GM13977 (cell line): ENCODE results near the gene NSF.

Experiments used
- DNase-seq: peaks from one replicate; pipeline ENCODE4 v3.0.0; 2012; ENCODE audit warnings: low spot score
- in situ Hi-C: fragments of 300-500 bp; cut with MboI; formaldehyde crosslinking; loops from one replicate; pipeline ENCODE4 v1.12.0; 2022; ENCODE audit warnings: low sequenced_read_pairs, low pct_unique_long_range_greater_than_20kb, mixed read lengths, inconsistent platforms; ENCODE audit not compliant: unreplicated experiment
- TF ChIP-seq, protein P1 (sequence below): IDR thresholded peaks from 2 replicates; pipeline ENCODE4 v1.5.1; 2012; ENCODE audit warnings: mild to moderate bottlenecking, control low read depth; ENCODE audit not compliant: insufficient read depth; ENCODE audit errors: extremely low read depth, missing control alignments

Gene NSF

DNA sequence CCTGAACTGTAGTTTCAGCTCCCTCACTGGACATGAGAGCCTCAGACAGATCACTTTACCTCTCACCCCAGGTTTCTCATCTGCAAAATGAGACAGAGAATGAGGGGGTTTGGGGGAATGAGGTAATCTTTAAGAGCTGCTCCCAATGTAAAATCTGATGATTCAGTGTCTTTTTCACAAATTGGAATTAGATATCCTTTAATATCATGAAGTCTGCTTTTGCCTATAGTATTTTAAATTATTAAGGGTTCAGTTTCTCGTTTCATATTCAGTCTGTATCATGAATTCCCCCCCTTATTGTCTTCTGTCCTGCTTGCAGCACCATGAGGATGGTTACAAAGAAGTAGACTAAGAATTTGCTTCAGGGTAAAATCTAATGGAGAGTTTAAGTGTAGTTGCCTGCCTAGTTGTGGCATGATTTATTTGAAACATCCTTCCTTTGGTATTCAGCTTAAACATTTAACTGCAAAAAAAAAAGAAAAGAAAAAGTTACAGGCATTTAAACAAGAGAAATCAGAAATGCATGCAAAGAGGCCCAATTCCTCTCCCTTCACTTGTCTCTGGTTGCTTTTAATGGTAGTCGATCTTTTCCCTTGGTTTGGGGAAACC, 150.8 kb downstream of the NSF start:
- DNase-seq: no peak
- in situ Hi-C loops: no loop called here
- TF ChIP-seq, protein P1, sequence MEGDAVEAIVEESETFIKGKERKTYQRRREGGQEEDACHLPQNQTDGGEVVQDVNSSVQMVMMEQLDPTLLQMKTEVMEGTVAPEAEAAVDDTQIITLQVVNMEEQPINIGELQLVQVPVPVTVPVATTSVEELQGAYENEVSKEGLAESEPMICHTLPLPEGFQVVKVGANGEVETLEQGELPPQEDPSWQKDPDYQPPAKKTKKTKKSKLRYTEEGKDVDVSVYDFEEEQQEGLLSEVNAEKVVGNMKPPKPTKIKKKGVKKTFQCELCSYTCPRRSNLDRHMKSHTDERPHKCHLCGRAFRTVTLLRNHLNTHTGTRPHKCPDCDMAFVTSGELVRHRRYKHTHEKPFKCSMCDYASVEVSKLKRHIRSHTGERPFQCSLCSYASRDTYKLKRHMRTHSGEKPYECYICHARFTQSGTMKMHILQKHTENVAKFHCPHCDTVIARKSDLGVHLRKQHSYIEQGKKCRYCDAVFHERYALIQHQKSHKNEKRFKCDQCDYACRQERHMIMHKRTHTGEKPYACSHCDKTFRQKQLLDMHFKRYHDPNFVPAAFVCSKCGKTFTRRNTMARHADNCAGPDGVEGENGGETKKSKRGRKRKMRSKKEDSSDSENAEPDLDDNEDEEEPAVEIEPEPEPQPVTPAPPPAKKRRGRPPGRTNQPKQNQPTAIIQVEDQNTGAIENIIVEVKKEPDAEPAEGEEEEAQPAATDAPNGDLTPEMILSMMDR: no peak

DNA sequence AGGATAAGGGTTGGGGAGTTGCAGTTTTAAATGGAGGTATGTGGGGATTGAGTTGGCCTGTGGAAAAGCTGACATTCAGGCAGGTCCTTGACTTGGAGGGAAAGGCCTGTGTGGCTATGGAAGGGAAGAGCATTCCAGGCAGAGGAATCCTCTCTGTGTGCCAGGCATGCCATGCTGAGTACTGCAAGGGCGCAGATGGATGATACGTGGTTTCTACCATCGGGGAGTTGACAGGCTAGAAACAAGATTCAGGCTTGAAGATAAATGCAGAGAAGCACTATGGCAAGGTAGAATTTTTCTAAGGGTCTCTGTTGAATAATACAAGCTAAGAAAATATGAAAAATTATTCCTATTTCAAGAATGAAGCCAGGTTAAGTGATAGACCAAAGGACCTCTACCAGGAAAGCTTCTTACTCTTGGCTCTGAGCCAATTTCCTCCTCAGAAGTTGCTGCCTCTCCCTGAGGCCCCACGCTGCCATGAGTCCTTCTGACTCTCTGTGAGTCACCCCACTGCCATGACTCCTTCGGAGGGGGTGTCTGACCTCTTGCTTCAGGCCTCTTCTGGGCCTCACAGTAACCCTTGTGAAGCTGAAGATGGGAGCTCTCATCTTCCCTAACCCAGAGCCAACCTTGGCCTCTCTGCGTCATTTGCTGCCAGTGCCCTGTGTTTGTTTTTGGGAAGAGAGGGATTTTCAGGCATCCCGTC, 152.2 kb downstream of the NSF start:
- DNase-seq: no peak
- TF ChIP-seq, protein P1: no peak
- in situ Hi-C loops: no loop called here

DNA sequence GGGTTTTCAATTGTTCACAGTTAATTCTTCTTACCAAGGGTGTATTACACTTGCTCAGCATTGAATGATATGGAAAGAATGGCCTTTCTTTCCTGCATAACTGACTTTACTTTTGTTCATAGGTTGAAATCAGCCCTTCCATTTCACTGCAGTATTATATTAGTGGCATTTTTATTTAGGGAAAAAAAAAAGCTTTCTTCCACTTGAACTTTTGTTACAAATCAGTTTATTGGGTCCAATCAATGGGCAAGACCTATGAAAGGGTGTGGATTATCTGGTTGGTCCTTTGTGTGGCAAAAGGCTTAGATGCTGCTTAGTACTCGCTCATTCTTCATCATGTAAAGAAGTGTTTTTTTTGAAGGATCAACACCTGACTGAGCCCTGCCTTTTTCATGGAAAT, 154.0 kb downstream of the NSF start:
- TF ChIP-seq, protein P1: no peak
- in situ Hi-C loops: no loop called here

DNA sequence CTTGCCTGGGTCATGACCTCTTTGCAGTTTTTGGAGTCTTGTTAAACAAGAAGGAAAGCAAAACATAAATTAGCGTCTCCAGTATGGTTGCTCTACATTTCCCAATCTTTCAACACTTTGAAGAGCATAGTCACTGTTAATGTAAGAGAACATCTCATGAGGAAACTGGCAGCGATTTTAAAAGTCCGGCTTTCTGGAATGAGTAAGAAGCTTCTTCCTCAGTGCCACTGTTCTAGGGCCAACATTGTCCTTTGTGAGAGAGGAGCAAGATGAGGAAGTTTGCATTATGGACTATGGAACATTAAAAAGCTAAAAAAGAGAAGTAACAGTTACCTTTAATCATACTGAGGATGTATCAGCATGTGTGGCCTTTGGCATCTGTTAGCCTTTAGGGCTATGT, 154.9 kb downstream of the NSF start:
- TF ChIP-seq, protein P1: no peak
- no peak for DNase-seq
- in situ Hi-C loops: no loop called here

More for the DNA sequence above, 154.0 kb downstream of the NSF start:
- DNase-seq: no peak

DNA sequence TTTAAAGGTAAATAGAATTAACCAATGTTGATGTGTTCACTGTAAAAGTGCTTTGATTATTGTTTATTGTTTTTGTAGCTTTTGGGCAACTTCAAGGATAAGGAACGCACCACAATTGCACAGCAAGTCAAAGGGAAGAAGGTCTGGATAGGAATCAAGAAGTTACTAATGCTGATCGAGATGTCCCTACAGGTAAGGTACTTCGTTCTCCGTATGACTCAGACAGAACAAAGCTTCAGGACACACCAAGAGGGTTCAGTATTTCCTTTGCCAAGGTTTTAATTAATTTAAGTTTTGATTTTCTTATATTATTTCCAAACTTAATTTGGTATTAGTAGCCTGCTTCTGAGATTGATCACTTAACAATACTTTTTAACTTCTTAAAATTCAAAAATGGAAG, 161.0 kb downstream of the NSF start:
- TF ChIP-seq, protein P1: no peak
- no peak for DNase-seq
- in situ Hi-C loops: no loop called here

DNA sequence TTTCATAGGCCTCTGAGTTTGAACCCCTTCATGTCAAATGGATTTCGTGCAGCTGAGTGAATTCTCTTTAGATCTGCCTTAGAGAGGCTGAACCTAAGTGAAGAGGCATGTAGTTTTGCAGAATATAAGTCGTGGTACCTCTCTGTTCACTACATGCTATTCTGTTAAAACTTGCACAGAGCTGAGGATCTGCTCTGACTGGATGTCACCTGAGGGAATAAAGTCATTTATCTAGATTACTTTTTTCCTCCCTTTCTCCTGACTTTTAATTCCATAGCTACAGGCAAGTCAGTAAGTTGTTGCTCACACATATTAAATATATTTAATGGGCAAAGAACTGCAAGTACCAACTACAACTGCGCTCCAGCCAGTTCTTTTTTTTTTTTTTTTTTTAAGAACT, 163.3 kb downstream of the NSF start:
- no peak for DNase-seq
- in situ Hi-C loops: no loop called here
- TF ChIP-seq, protein P1: no peak
